ENCODE data around the gene SLC1A7.

DNA sequence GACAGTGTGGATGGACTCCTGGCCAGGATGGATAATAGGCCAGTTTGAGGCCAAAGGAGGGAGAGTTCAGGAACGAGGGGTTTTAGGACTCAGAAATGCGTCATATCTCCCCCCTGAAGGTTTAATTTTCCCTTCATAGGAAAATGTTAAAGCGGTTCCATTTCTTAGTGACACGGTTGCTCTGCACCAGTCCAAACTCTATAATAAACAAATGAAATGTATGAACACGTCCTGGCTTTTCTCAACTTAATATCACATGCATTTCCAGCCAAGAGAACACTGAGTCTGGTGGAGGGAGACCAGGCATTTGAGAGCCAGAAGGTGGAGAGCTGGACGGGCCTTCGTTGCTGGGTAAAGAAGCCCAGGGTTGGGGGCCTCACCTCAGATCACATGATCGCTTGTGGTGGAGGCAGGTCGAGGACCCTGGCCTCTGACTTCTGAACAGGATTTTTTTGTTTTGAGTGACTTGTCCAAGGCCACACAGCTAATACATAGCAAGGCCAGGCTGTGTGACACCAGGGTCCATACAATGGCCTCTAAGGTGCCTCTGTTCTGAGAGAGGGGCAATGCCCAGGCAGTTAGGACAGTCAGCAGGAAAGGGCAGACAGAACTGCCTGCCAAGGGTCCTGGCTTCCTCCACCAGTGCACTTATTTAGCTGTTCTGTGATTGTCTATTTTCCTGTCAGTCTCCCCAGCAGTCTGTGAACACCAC, 11.4 kb downstream of the SLC1A7 start:
- TF ChIP-seq, protein P1, sequence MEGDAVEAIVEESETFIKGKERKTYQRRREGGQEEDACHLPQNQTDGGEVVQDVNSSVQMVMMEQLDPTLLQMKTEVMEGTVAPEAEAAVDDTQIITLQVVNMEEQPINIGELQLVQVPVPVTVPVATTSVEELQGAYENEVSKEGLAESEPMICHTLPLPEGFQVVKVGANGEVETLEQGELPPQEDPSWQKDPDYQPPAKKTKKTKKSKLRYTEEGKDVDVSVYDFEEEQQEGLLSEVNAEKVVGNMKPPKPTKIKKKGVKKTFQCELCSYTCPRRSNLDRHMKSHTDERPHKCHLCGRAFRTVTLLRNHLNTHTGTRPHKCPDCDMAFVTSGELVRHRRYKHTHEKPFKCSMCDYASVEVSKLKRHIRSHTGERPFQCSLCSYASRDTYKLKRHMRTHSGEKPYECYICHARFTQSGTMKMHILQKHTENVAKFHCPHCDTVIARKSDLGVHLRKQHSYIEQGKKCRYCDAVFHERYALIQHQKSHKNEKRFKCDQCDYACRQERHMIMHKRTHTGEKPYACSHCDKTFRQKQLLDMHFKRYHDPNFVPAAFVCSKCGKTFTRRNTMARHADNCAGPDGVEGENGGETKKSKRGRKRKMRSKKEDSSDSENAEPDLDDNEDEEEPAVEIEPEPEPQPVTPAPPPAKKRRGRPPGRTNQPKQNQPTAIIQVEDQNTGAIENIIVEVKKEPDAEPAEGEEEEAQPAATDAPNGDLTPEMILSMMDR (conservative IDR thresholded peaks at IDR 0.05; ENCODE audit: low read length), result no peak
- TF ChIP-seq EZH2phosphoT487 (IDR thresholded peaks at IDR 0.05; ENCODE audit: borderline replicate concordance), result no peak
